GM12878 (cell line): ENCODE data around the gene SCUBE2. TPM values are rescaled to one million over a fixed set of nuclear protein-coding genes. Genes with fewer than 3 reads are reported as not detected.

Experiments used
- ATAC-seq: fragments of 200-7000 bp; cut with Tn5 transposase; 3 replicates; pipeline ENCODE4 v1.9.1; 2020; ENCODE audit warnings: mild to moderate bottlenecking, moderate library complexity
- BruUV-seq: library from RNA; stranded (reverse); fragments of 400-500 nt; replicated peaks from 2 replicates; lab custom pipeline; 2021; lab: Mats Ljungman, UMichigan
- CTCF ChIA-PET: fragments of 300-600 bp; sonication (Branson Sonifier 250); formaldehyde crosslinking; extraction: SDS; loops from one replicate; lab custom pipeline; 2021; ENCODE audit warnings: inconsistent platforms; lab: Yijun Ruan, JAX
- POLR2A ChIA-PET: fragments of 350-600 bp; formaldehyde crosslinking; extraction: SDS; loops from one replicate; lab custom pipeline; 2021; ENCODE audit warnings: inconsistent platforms; lab: Charles Lee
- RAD21 ChIA-PET: fragments of 300-600 bp; sonication (Branson Sonifier 250); formaldehyde crosslinking; loops from one replicate; lab custom pipeline; 2023; ENCODE audit warnings: antibody characterized with exemption; ENCODE audit not compliant: unreplicated experiment; lab: Charles Lee
- SMC1A ChIA-PET: fragments of 300-600 bp; sonication (Branson Sonifier 250); formaldehyde crosslinking; loops from one replicate; lab custom pipeline; 2023; ENCODE audit not compliant: unreplicated experiment, uncharacterized antibody; lab: Charles Lee
- DNase-seq: peaks from one replicate; pipeline ENCODE4 v3.0.0-alpha.2; 2011; ENCODE audit warnings: low read depth, low spot score
- FAIRE-seq: peaks from 3 replicates; lab custom pipeline; 2011; peaks lifted over from hg19 to GRCh38; lab: Jason Lieb, UNC
- H2AFZ ChIP-seq: 2 replicates; pipeline ENCODE4 v1.6.0; 2011; ENCODE audit warnings: low read depth, low read length, control low read depth; ENCODE audit not compliant: control insufficient read depth
- H3K27ac ChIP-seq: 2 replicates; pipeline ENCODE4 v1.5.1; 2011; ENCODE audit warnings: control low read depth; ENCODE audit not compliant: control insufficient read depth, insufficient read depth
- H3K27me3 ChIP-seq, 2 experiments: replicated peaks in 1 of 2; 2 replicates each; pipeline versions ENCODE4 v1.6.0 to v1.6.1; 2011; ENCODE audit warnings: low read length in 1 of 2; ENCODE audit not compliant: control insufficient read depth in 2 of 2, insufficient read depth in 2 of 2
- H3K36me3 ChIP-seq, 2 experiments: 2 replicates each; pipeline ENCODE4 v1.5.1; 2011; ENCODE audit warnings: low read length in 1 of 2; ENCODE audit not compliant: control insufficient read depth in 2 of 2, insufficient read depth in 2 of 2
- H3K4me1 ChIP-seq: 2 replicates; pipeline ENCODE4 v1.6.1; 2011; ENCODE audit warnings: mild to moderate bottlenecking, low read length, moderate library complexity, mixed read lengths; ENCODE audit not compliant: control insufficient read depth, insufficient read depth
- H3K4me2 ChIP-seq: 2 replicates; pipeline ENCODE4 v1.6.0; 2011; ENCODE audit warnings: control low read depth; ENCODE audit not compliant: control insufficient read depth, insufficient read depth
- H3K4me3 ChIP-seq: fragments of 200-600 bp; sonication (generic); 2 replicates; pipeline ENCODE4 v1.5.1; 2016
- H3K79me2 ChIP-seq: 2 replicates; pipeline ENCODE4 v1.6.0; 2011; ENCODE audit warnings: low read length; ENCODE audit not compliant: control insufficient read depth, insufficient read depth
- H3K9ac ChIP-seq: 2 replicates; pipeline ENCODE4 v1.8.0; 2011; ENCODE audit warnings: low read length, control low read depth, mixed read lengths; ENCODE audit not compliant: control insufficient read depth, insufficient read depth
- H3K9me3 ChIP-seq: replicated peaks from 3 replicates; pipeline ENCODE4 v1.5.1; 2011; ENCODE audit warnings: mild to moderate bottlenecking, low read length; ENCODE audit not compliant: control insufficient read depth, insufficient read depth
- H4K20me1 ChIP-seq: 2 replicates; pipeline ENCODE4 v1.6.0; 2011; ENCODE audit not compliant: control insufficient read depth, insufficient read depth
- CTCF ChIP-seq, 3 experiments: IDR thresholded peaks in 2 of 3; conservative IDR thresholded peaks in 1 of 3; 2 replicates each; pipeline ENCODE4 v1.5.1; 2011; ENCODE audit warnings: low read depth in 3 of 3, low read length in 3 of 3, mild to moderate bottlenecking in 3 of 3, control low read depth in 2 of 3, moderate library complexity in 2 of 3, inconsistent platforms in 1 of 3, mixed read lengths in 1 of 3; ENCODE audit not compliant: control insufficient read depth in 2 of 3, insufficient read depth in 1 of 3; ENCODE audit errors: extremely low read depth in 1 of 3
- HCFC1 ChIP-seq: fragments of 150-350 bp; IDR thresholded peaks from 2 replicates; pipeline ENCODE4 v1.6.1; 2014; ENCODE audit warnings: low read length
- HDAC2 ChIP-seq: fragments of 200-600 bp; sonication (generic); IDR thresholded peaks from 2 replicates; pipeline ENCODE4 v1.6.1; 2017
- RAD21 ChIP-seq: IDR thresholded peaks from 2 replicates; pipeline ENCODE4 v1.6.1; 2011; ENCODE audit warnings: mild to moderate bottlenecking, low read depth, low read length, moderate library complexity; ENCODE audit not compliant: insufficient read depth
- SKIL ChIP-seq: fragments of 450-650 bp; IDR thresholded peaks from 2 replicates; pipeline ENCODE4 v1.6.1; 2017; ENCODE audit warnings: mild to moderate bottlenecking, low read depth, inconsistent platforms; ENCODE audit not compliant: poor library complexity, severe bottlenecking
- SP1 ChIP-seq: IDR thresholded peaks from one replicate; pipeline ENCODE4 v1.6.1; 2011; ENCODE audit warnings: low read depth, low read length
- WGBS: methylation state at CpG from one replicate; pipeline ENCODE4 v1.1.6; 2016; ENCODE audit warnings: low lambda C conversion rate; ENCODE audit not compliant: insufficient replicate concordance, insufficient coverage; ENCODE audit errors: missing lambda C conversion rate; 5-methylcytosine and 5-hydroxymethylcytosine counted together
- in situ Hi-C: fragments of 300-500 bp; cut with MboI; formaldehyde crosslinking; loops from 9 replicates; pipeline ENCODE4 v1.14.3; 2018; ENCODE audit warnings: mixed read lengths
- intact Hi-C: fragments of 100-400 bp; cut with micrococcal nuclease; formaldehyde crosslinking; loops from one replicate; pipeline ENCODE4 v1.14.2; 2022; ENCODE audit not compliant: unreplicated experiment
- polyA plus RNA-seq, 11 experiments: library from polyadenylated mRNA; depleted of rRNA in 4 of 11; unstranded in 6 of 11; stranded (reverse) in 5 of 11; fragments of >200 nt; fragmentation: Nextera tagmentation in 4 of 11; fragmentation: Illumina TruSeq in 1 of 11; extraction: Ambion mirVana in 4 of 11; extraction: Trizol in 1 of 11; gene quantifications; 1 replicate in 1 of 11; 2 replicates in 10 of 11; pipeline versions ENCODE4 v1.2.1 to v1.2.3, GENCODE V29; 2011 to 2016; ENCODE audit warnings: inconsistent platforms in 2 of 11, missing spikeins in 2 of 11, low read depth in 1 of 11
- total RNA-seq, 4 experiments: library from RNA; depleted of rRNA in 3 of 4; stranded (reverse); fragments of >200 nt in 3 of 4; fragmentation: Illumina TruSeq in 1 of 4; extraction: Trizol in 1 of 4; gene quantifications; 2 replicates each; pipeline versions ENCODE4 v1.2.1 to v1.2.3, GENCODE V29; 2013 to 2021

The SCUBE2 gene
- total and polyA plus RNA-seq, 10 of the 15 experiments (the other 5 are each of a cell fraction or from before 2014, with no cell fraction given) = 0.12 to 0.56 (median 0.31) TPM; not detected in 2

- TF ChIP-seq CTCF (IDR thresholded peaks at IDR 0.05 in 2 of 3, conservative IDR thresholded peaks at IDR 0.05 in 1 of 3; ENCODE audit: control insufficient read depth in 2 of 3, extremely low read depth in 1 of 3, insufficient read depth in 1 of 3, low read depth in 3 of 3, low read length in 3 of 3) (peak; percentile 18 to 20 (median 19); a peak in 3 of 6 replicates), RAD21 (peak; percentile 19; the same call in 1 of the 2 replicates), SP1 (no peak), HCFC1 (no peak), SKIL (no peak), HDAC2 (no peak)
- H3K4me2 ChIP-seq = no peak overlapping the region
- BruUV-seq = no TSS peak
- no peak overlapping the region for H3K27ac ChIP-seq
- no peaks in the 10 kb centered on the region for H3K4me1 ChIP-seq
- peak; percentile 70 for ATAC-seq
- no peak for FAIRE-seq
- H3K9me3 ChIP-seq = no peaks in the 10 kb centered on the region
- no peaks in the 10 kb centered on the region for H3K36me3 ChIP-seq
- H3K9ac ChIP-seq = no peak overlapping the region
- no peaks in the 10 kb centered on the region for H3K79me2 ChIP-seq
- in situ Hi-C loops = no loop called here
- H4K20me1 ChIP-seq = no peaks in the 10 kb centered on the region
- no peaks in the 10 kb centered on the region for H3K27me3 ChIP-seq
- RAD21 ChIA-PET = no interaction called here
- intact Hi-C loops = no loop called here
- no peak overlapping the region for H2AFZ ChIP-seq
- POLR2A ChIA-PET = no interaction called here
- SMC1A ChIA-PET = no interaction called here
- 50% methylated on average over 9 of the region's 9 CpGs for WGBS
- no peak for DNase-seq
- no peak overlapping the region for H3K4me3 ChIP-seq
- CTCF ChIA-PET = interaction anchor here (2.0 to 2.7 kb wide), 2 partner anchors 11 to 106 kb away, joined by 5 to 7 read pairs; no protein-coding TSS in a partner anchor
Observed at GRCh38 chr11:9120664-9121468, 29.5 kb upstream of the SCUBE2 start.
